Measurements from ENCODE around the gene TUBB2B. TPM values are rescaled to one million over a fixed set of nuclear protein-coding genes. Genes with fewer than 3 reads are reported as not detected.
"Not testable (repeated sequence)": the region's sequence is repeated elsewhere in the genome, so short reads cannot be mapped to it uniquely, and the experiment has no call there.

TUBB2B gene
- total RNA-seq, 2 donors from 2014 or later: 253 to 304 TPM

GRCh38 chr6:3244003-3244831 lies 16.8 kb upstream of the TUBB2B start:
- H3K4me3 ChIP-seq (ENCODE audit: low read length): no peak overlapping the region
- 90 to 95% methylated on average over 5 to 8 of the region's 8 CpGs for WGBS, 2 experiments (ENCODE audit: insufficient coverage in 1 of 2, insufficient read length in 1 of 2)
- H3K9me3 Mint-ChIP-seq: no peaks in the 10 kb centered on the region
- no peaks in the 10 kb centered on the region for H3K36me3 ChIP-seq (ENCODE audit: control insufficient read depth, insufficient read depth, low read length)
- H3K27me3 ChIP-seq (ENCODE audit: control insufficient read depth, insufficient read depth, low read length, poor library complexity, severe bottlenecking): peaks cover 1% of the 10 kb centered on the region
- peaks cover 30% of the 10 kb centered on the region for H3K27me3 Mint-ChIP-seq (ENCODE audit: insufficient read depth)
- no peak overlapping the region for H3K9ac ChIP-seq (ENCODE audit: extremely low read depth, low read length, poor library complexity, severe bottlenecking)
- H3K9me3 ChIP-seq (ENCODE audit: control insufficient read depth, low read length): no peaks in the 10 kb centered on the region
- no peaks in the 10 kb centered on the region for H3K36me3 Mint-ChIP-seq (ENCODE audit: low read depth)
- H3K27ac ChIP-seq (ENCODE audit: low read depth, low read length): no peak overlapping the region
- H3K4me3 Mint-ChIP-seq: no peak overlapping the region
- no peak for DNase-seq
- no peak for TF ChIP-seq CTCF (conservative IDR thresholded peaks at IDR 0.05)
- H3K4me1 ChIP-seq (ENCODE audit: control insufficient read depth, insufficient read depth, low read length): no peaks in the 10 kb centered on the region
- H3K4me1 Mint-ChIP-seq: peaks cover 14% of the 10 kb centered on the region
- no peak overlapping the region for H3K27ac Mint-ChIP-seq

GRCh38 chr6:3242768-3243167 lies 15.3 kb upstream of the TUBB2B start:
- Mint-ChIP-seq H3K36me3 (ENCODE audit: low read depth) (no peaks in the 10 kb centered on the region), H3K27me3 (ENCODE audit: insufficient read depth) (peaks cover 23% of the 10 kb centered on the region), H3K27ac (no peak overlapping the region), H3K4me1 (peaks cover 6% of the 10 kb centered on the region), H3K4me3 (no peak overlapping the region), H3K9me3 (no peaks in the 10 kb centered on the region)
- no peak for DNase-seq
- H3K9me3 ChIP-seq (ENCODE audit: control insufficient read depth, low read length): no peaks in the 10 kb centered on the region
- H3K9ac ChIP-seq (ENCODE audit: extremely low read depth, low read length, poor library complexity, severe bottlenecking): no peak overlapping the region
- no peaks in the 10 kb centered on the region for H3K4me1 ChIP-seq (ENCODE audit: control insufficient read depth, insufficient read depth, low read length)
- H3K27me3 ChIP-seq (ENCODE audit: control insufficient read depth, insufficient read depth, low read length, poor library complexity, severe bottlenecking): no peaks in the 10 kb centered on the region
- no peaks in the 10 kb centered on the region for H3K36me3 ChIP-seq (ENCODE audit: control insufficient read depth, insufficient read depth, low read length)
- WGBS, 2 experiments (ENCODE audit: insufficient coverage in 1 of 2, insufficient read length in 1 of 2): 86 to 92% methylated on average over 3 to 4 of the region's 4 CpGs
- H3K27ac ChIP-seq (ENCODE audit: low read depth, low read length): no peak overlapping the region
- no peak for TF ChIP-seq CTCF (conservative IDR thresholded peaks at IDR 0.05)
- no peak overlapping the region for H3K4me3 ChIP-seq (ENCODE audit: low read length)

- not testable (repeated sequence) for H3K27ac ChIP-seq (ENCODE audit: low read depth, low read length); H3K4me1 ChIP-seq (ENCODE audit: control insufficient read depth, insufficient read depth, low read length); H3K9ac ChIP-seq (ENCODE audit: extremely low read depth, low read length, poor library complexity, severe bottlenecking); H3K9me3 ChIP-seq (ENCODE audit: control insufficient read depth, low read length); H3K27me3 ChIP-seq (ENCODE audit: control insufficient read depth, insufficient read depth, low read length, poor library complexity, severe bottlenecking); H3K27ac Mint-ChIP-seq; H3K9me3 Mint-ChIP-seq; H3K4me1 Mint-ChIP-seq; H3K36me3 ChIP-seq (ENCODE audit: control insufficient read depth, insufficient read depth, low read length); H3K4me3 Mint-ChIP-seq; H3K36me3 Mint-ChIP-seq (ENCODE audit: low read depth); H3K4me3 ChIP-seq (ENCODE audit: low read length); DNase-seq
- WGBS, 2 experiments (ENCODE audit: insufficient coverage in 1 of 2, insufficient read length in 1 of 2): 99% methylated on average over 3 of the region's 4 CpGs; no CpG with 5 or more reads in 1 of the 2 experiments
- H3K27me3 Mint-ChIP-seq (ENCODE audit: insufficient read depth): peaks cover 24% of the 10 kb centered on the region
Measured at GRCh38 chr6:3241745-3242144, 14.3 kb upstream of the TUBB2B start.
